Sigmoid colon (tissue), 4 donors: Measurements from ENCODE around the gene PRKN.

Source experiments
- EP300 ChIP-seq, 4 donors: sonication (generic); formaldehyde crosslinking; IDR thresholded peaks; one replicate each; pipeline ENCODE4 v1.6.1; 2017; ENCODE audit warnings: antibody characterized with exemption in 4 of 4
- POLR2A ChIP-seq, 2 donors: fragments of 450-650 bp; IDR thresholded peaks; one replicate each; pipeline ENCODE4 v1.6.1; 2016; ENCODE audit warnings: antibody characterized with exemption in 2 of 2, mild to moderate bottlenecking in 2 of 2, moderate library complexity in 2 of 2
- POLR2AphosphoS5 ChIP-seq, 4 donors: sonication (generic); formaldehyde crosslinking; IDR thresholded peaks; one replicate each; pipeline ENCODE4 v1.6.1; 2017; ENCODE audit warnings: antibody characterized with exemption in 4 of 4
- TF ChIP-seq, protein P1 (sequence below), 4 experiments: fragments of 450-650 bp in 3 of 4; fragments of 200-600 bp in 1 of 4; IDR thresholded peaks; one replicate each; pipeline ENCODE4 v1.5.1; 2016 to 2019; ENCODE audit warnings: antibody characterized with exemption in 4 of 4, mild to moderate bottlenecking in 3 of 4, moderate library complexity in 2 of 4

DNA sequence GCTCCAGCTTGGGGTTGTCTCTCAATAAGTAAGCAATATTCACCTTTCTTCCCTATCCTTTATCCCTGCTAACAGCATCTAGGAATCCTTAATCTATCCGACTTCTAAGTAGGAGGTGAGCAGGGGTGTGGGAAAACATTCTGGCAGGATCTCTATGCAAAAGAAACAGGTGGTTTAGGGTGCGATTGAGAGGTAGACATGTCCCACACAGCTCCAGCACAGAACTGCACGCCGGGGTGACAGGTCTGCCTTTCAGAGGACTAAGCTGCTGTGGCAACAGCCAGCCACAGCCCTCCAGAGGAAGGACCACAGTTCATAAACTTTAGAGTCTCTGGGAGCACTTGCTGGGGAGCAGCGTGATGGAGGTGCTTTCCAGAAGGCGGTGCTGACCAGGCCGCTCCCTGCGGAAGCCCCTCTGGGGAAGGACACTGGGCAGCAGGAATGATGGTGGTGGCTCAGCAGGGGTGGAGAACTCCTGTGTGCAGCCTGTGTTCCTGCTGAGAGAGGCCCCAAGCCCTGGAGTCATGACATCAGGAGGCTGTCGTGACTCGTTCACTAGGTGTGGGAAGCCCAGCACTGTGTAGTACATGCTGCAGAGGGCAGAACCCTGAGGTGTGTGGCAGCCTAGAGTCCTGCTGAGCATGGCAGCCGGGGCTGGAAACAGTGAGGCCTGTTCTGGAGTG, 509.6 kb downstream of the PRKN start:
- no peak for TF ChIP-seq EP300 (IDR thresholded peaks at IDR 0.05)
- TF ChIP-seq, protein P1, sequence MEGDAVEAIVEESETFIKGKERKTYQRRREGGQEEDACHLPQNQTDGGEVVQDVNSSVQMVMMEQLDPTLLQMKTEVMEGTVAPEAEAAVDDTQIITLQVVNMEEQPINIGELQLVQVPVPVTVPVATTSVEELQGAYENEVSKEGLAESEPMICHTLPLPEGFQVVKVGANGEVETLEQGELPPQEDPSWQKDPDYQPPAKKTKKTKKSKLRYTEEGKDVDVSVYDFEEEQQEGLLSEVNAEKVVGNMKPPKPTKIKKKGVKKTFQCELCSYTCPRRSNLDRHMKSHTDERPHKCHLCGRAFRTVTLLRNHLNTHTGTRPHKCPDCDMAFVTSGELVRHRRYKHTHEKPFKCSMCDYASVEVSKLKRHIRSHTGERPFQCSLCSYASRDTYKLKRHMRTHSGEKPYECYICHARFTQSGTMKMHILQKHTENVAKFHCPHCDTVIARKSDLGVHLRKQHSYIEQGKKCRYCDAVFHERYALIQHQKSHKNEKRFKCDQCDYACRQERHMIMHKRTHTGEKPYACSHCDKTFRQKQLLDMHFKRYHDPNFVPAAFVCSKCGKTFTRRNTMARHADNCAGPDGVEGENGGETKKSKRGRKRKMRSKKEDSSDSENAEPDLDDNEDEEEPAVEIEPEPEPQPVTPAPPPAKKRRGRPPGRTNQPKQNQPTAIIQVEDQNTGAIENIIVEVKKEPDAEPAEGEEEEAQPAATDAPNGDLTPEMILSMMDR (IDR thresholded peaks at IDR 0.05) = no peak
- no peak for TF ChIP-seq POLR2A (IDR thresholded peaks at IDR 0.05)
- no peak for TF ChIP-seq POLR2AphosphoS5 (IDR thresholded peaks at IDR 0.05)
